Fibroblast of villous mesenchyme (primary cell): ENCODE results near the gene TM9SF1. TPM values are rescaled to one million over a fixed set of nuclear protein-coding genes. Genes with fewer than 3 reads are reported as not detected.

Source experiments
- DNase-seq: peaks from one replicate; pipeline ENCODE4 v3.0.0-alpha.2; 2010; ENCODE audit warnings: low read depth
- H3K4me3 ChIP-seq: 2 replicates; pipeline ENCODE4 v1.5.1; 2011; ENCODE audit warnings: low read depth, mild to moderate bottlenecking, low read length
- CTCF ChIP-seq: IDR thresholded peaks from 2 replicates; pipeline ENCODE4 v1.5.1; 2012; ENCODE audit warnings: low read depth, mild to moderate bottlenecking, low read length; ENCODE audit not compliant: insufficient read depth
- total RNA-seq: library from RNA; depleted of rRNA; stranded (reverse); fragments of >200 nt; gene quantifications from 2 replicates; pipeline ENCODE4 v1.2.3, GENCODE V29; 2012

The TM9SF1 gene
- total RNA-seq, 1 donor, result 96.3 TPM

- DNase-seq, result no peak
- no peak for TF ChIP-seq CTCF
- no peak overlapping the region for H3K4me3 ChIP-seq
Observed at GRCh38 chr14:24157331-24157730, 37.9 kb downstream of the TM9SF1 start.

DNA sequence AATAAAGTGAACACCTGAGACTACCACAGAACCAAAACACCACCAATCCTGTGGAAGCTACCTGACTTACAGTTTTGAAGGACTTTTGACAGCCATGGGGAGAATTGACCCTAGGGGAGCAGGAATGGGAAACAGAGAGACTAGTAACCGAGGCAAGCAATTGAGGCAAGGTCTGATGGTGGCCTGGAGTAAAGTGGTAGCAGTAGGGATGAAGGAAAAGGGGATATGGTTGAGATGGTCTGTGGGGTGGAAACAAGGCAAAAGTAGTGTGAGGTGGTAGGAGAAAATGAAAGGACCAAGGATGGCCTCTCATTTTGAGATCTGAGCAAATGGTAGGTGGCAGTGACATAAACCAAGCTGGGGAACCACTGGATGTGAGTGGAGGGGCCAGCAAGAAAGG lies 38.4 kb downstream of the TM9SF1 start:
- DNase-seq, result no peak

GRCh38 chr14:24155100-24155499 lies 40.1 kb downstream of the TM9SF1 start:
- DNase-seq, result no peak
- TF ChIP-seq CTCF, result no peak
- no peak overlapping the region for H3K4me3 ChIP-seq

More for the DNA sequence above, 38.4 kb downstream of the TM9SF1 start:
- no peak overlapping the region for H3K4me3 ChIP-seq
- no peak for TF ChIP-seq CTCF

- H3K4me3 ChIP-seq, result no peak overlapping the region
- no peak for TF ChIP-seq CTCF
- DNase-seq, result no peak
Observed at GRCh38 chr14:24151404-24152080, 43.7 kb downstream of the TM9SF1 start.

DNA sequence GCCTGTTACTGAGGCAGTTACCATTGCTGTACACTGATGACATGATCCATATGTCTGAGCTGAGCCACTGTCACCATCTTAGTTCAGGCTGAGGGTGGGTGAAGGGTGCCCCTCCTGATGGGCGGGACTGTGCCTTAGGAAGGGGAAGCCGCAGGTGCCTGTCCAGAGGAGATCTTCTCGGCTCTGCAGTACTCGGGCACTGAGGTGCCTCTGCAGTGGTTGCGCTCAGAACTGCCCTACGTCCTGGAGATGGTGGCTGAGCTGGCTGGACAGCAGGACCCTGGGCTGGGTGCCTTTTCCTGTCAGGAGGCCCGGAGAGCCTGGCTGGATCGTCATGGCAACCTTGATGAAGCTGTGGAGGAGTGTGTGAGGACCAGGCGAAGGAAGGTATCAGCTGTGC lies 44.2 kb downstream of the TM9SF1 start:
- H3K4me3 ChIP-seq, result no peak overlapping the region
- no peak for TF ChIP-seq CTCF
- DNase-seq, result no peak

- H3K4me3 ChIP-seq, result no peak overlapping the region
- DNase-seq, result no peak
- no peak for TF ChIP-seq CTCF
Observed at GRCh38 chr14:24150567-24150966, 44.7 kb downstream of the TM9SF1 start.

DNA sequence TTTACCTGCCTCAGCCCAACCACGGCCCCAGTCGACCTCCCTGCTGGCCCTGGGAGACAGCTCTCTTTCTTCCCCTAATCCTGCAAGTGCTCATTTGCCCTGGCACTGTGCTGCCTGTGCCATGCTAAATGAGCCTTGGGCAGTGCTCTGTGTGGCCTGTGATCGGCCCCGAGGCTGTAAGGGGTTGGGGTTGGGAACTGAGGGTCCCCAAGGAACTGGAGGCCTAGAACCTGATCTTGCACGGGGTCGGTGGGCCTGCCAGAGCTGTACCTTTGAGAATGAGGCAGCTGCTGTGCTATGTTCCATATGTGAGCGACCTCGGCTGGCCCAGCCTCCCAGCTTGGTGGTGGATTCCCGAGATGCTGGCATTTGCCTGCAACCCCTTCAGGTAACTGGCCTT lies 45.2 kb downstream of the TM9SF1 start:
- H3K4me3 ChIP-seq, result no peak overlapping the region
- no peak for DNase-seq

More for the DNA sequence above, 45.2 kb downstream of the TM9SF1 start:
- no peak for TF ChIP-seq CTCF
